GM23248 (cell line): ENCODE data around the gene TRPM2. TPM values are rescaled to one million over a fixed set of nuclear protein-coding genes. Genes with fewer than 3 reads are reported as not detected.

Experiments
- DNase-seq: peaks from one replicate; pipeline ENCODE4 v3.0.0-alpha.2; 2015
- H2AFZ ChIP-seq: fragments of 200-600 bp; sonication (generic); 2 replicates; pipeline ENCODE4 v1.6.1; 2016; ENCODE audit warnings: antibody characterized with exemption
- H3F3A ChIP-seq: fragments of 200-600 bp; sonication (generic); 2 replicates; pipeline ENCODE4 v1.6.1; 2016; ENCODE audit warnings: mild to moderate bottlenecking, antibody characterized with exemption, mixed run types; ENCODE audit not compliant: insufficient read depth
- H3K27ac ChIP-seq: fragments of 200-600 bp; sonication (generic); 2 replicates; pipeline ENCODE4 v1.5.1; 2016; ENCODE audit warnings: mild to moderate bottlenecking
- H3K27me3 ChIP-seq: fragments of 200-600 bp; sonication (generic); replicated peaks from 2 replicates; pipeline ENCODE4 v1.6.1; 2016; ENCODE audit warnings: mild to moderate bottlenecking; ENCODE audit not compliant: insufficient read depth
- H3K36me3 ChIP-seq: fragments of 200-600 bp; sonication (generic); 2 replicates; pipeline ENCODE4 v1.6.1; 2016; ENCODE audit warnings: low read depth, mild to moderate bottlenecking
- H3K4me1 ChIP-seq: fragments of 200-600 bp; sonication (generic); 2 replicates; pipeline ENCODE4 v1.6.1; 2016; ENCODE audit warnings: mild to moderate bottlenecking; ENCODE audit not compliant: insufficient read depth
- H3K4me2 ChIP-seq: fragments of 200-600 bp; sonication (generic); one replicate; pipeline ENCODE4 v1.6.1; 2016; ENCODE audit warnings: mild to moderate bottlenecking; ENCODE audit not compliant: unreplicated experiment
- H3K4me3 ChIP-seq: fragments of 200-600 bp; sonication (generic); 2 replicates; pipeline ENCODE4 v1.5.1; 2016; ENCODE audit warnings: mild to moderate bottlenecking
- H3K79me2 ChIP-seq: fragments of 200-600 bp; sonication (generic); 2 replicates; pipeline ENCODE4 v1.6.1; 2016; ENCODE audit warnings: mild to moderate bottlenecking; ENCODE audit not compliant: insufficient read depth
- H3K9ac ChIP-seq: fragments of 200-600 bp; sonication (generic); 2 replicates; pipeline ENCODE4 v1.6.1; 2016; ENCODE audit warnings: mild to moderate bottlenecking
- H3K9me2 ChIP-seq: fragments of 200-600 bp; sonication (generic); 2 replicates; pipeline ENCODE4 v1.6.1; 2016; ENCODE audit warnings: mixed run types, mild to moderate bottlenecking, moderate library complexity; ENCODE audit not compliant: insufficient read depth
- H3K9me3 ChIP-seq: fragments of 200-600 bp; sonication (generic); one replicate; pipeline ENCODE4 v1.6.1; 2017; ENCODE audit warnings: low read depth
- H4K20me1 ChIP-seq: fragments of 200-600 bp; sonication (generic); 2 replicates; pipeline ENCODE4 v1.6.0; 2016; ENCODE audit not compliant: insufficient read depth
- EZH2 ChIP-seq: fragments of 200-600 bp; sonication (generic); IDR thresholded peaks from 2 replicates; pipeline ENCODE4 v1.6.1; 2018; ENCODE audit warnings: antibody characterized with exemption, mild to moderate bottlenecking; ENCODE audit not compliant: insufficient read depth, poor library complexity, severe bottlenecking
- EZH2phosphoT487 ChIP-seq: fragments of 200-600 bp; sonication (generic); IDR thresholded peaks from 2 replicates; pipeline ENCODE4 v1.6.1; 2018; ENCODE audit warnings: antibody characterized with exemption, moderate library complexity, mild to moderate bottlenecking, low read depth; ENCODE audit not compliant: insufficient read depth
- WGBS, 2 experiments: methylation state at CpG; one replicate each; pipeline ENCODE4 v1.1.6; 2015 to 2017; ENCODE audit warnings: low lambda C conversion rate in 2 of 2, low coverage in 1 of 2; ENCODE audit errors: missing lambda C conversion rate in 2 of 2; 5-methylcytosine and 5-hydroxymethylcytosine counted together
- in situ Hi-C: fragments of 300-500 bp; cut with MboI; formaldehyde crosslinking; loops from 2 replicates; pipeline ENCODE4 v1.15.0; 2020
- polyA plus RNA-seq: library from polyadenylated mRNA; unstranded; fragments of >200 nt; fragmentation: Nextera tagmentation; extraction: Ambion mirVana; gene quantifications from 2 replicates; pipeline ENCODE4 v1.2.1, GENCODE V29; 2016
- total RNA-seq: library from RNA; depleted of rRNA; stranded (reverse); fragments of >200 nt; shearing (Covaris generic); gene quantifications from 2 replicates; pipeline ENCODE4 v1.2.3, GENCODE V29; 2014

TRPM2 gene
- total and polyA plus RNA-seq, 2 experiments from 2014 or later = 0.22 TPM; not detected in 1

GRCh38 chr21:44376606-44377005 is 23.2 kb downstream of the TRPM2 start:
- no peaks in the 10 kb centered on the region for H3K9me2 ChIP-seq
- no peak overlapping the region for H3K4me2 ChIP-seq
- H3K9ac ChIP-seq = no peak overlapping the region
- H3K27me3 ChIP-seq = no peaks in the 10 kb centered on the region; the same call in 1 of the 2 replicates
- no peak for DNase-seq
- no peaks in the 10 kb centered on the region for H3K79me2 ChIP-seq
- TF ChIP-seq EZH2 = no peak
- no peak for TF ChIP-seq EZH2phosphoT487
- no peaks in the 10 kb centered on the region for H3K4me1 ChIP-seq
- in situ Hi-C loops = no loop called here
- no peaks in the 10 kb centered on the region for H3K9me3 ChIP-seq
- no peak overlapping the region for H3K4me3 ChIP-seq
- H3K36me3 ChIP-seq = no peaks in the 10 kb centered on the region
- no peak overlapping the region for H2AFZ ChIP-seq
- H3K27ac ChIP-seq = no peak overlapping the region
- 48 to 50% methylated on average over 9 of the region's 9 CpGs for WGBS, 2 experiments
- no peaks in the 10 kb centered on the region for H3F3A ChIP-seq
- no peaks in the 10 kb centered on the region for H4K20me1 ChIP-seq

- H3K4me3 ChIP-seq = no peak overlapping the region
- H3K79me2 ChIP-seq = no peaks in the 10 kb centered on the region
- no peaks in the 10 kb centered on the region for H4K20me1 ChIP-seq
- no peaks in the 10 kb centered on the region for H3K9me3 ChIP-seq
- DNase-seq = no peak
- H3K36me3 ChIP-seq = no peaks in the 10 kb centered on the region
- no peaks in the 10 kb centered on the region; the same call in 1 of the 2 replicates for H3K27me3 ChIP-seq
- H3K4me1 ChIP-seq = no peaks in the 10 kb centered on the region
- TF ChIP-seq EZH2 (no peak), EZH2phosphoT487 (no peak)
- WGBS, 2 experiments = 48 to 49% methylated on average over 22 to 24 of the region's 24 CpGs
- no peak overlapping the region for H3K27ac ChIP-seq
- H3K9me2 ChIP-seq = no peaks in the 10 kb centered on the region
- no peaks in the 10 kb centered on the region for H3F3A ChIP-seq
- H2AFZ ChIP-seq = no peak overlapping the region
- H3K4me2 ChIP-seq = no peak overlapping the region
- in situ Hi-C loops = no loop called here
- no peak overlapping the region for H3K9ac ChIP-seq
Observed at GRCh38 chr21:44377201-44377921, 23.9 kb downstream of the TRPM2 start.

GRCh38 chr21:44377922-44378645 is 24.7 kb downstream of the TRPM2 start:
- in situ Hi-C loops = no loop called here
- H3K4me2 ChIP-seq = no peak overlapping the region
- no peaks in the 10 kb centered on the region for H3K36me3 ChIP-seq
- H3K9me2 ChIP-seq = no peaks in the 10 kb centered on the region
- H3K79me2 ChIP-seq = no peaks in the 10 kb centered on the region
- H3K9ac ChIP-seq = no peak overlapping the region
- no peak for DNase-seq
- no peak overlapping the region for H2AFZ ChIP-seq
- H3K27me3 ChIP-seq = no peaks in the 10 kb centered on the region; the same call in 1 of the 2 replicates
- no peaks in the 10 kb centered on the region for H4K20me1 ChIP-seq
- H3K4me3 ChIP-seq = no peak overlapping the region
- H3F3A ChIP-seq = no peaks in the 10 kb centered on the region
- TF ChIP-seq EZH2 = no peak
- no peak for TF ChIP-seq EZH2phosphoT487
- WGBS, 2 experiments = 37 to 44% methylated on average over 21 of the region's 22 CpGs
- no peaks in the 10 kb centered on the region for H3K9me3 ChIP-seq
- H3K27ac ChIP-seq = no peak overlapping the region
- no peaks in the 10 kb centered on the region for H3K4me1 ChIP-seq

GRCh38 chr21:44378646-44379514 is 25.5 kb downstream of the TRPM2 start:
- 60 to 61% methylated on average over 31 to 32 of the region's 34 CpGs for WGBS, 2 experiments
- Histone ChIP-seq H3K4me1 (no peaks in the 10 kb centered on the region), H3F3A (no peaks in the 10 kb centered on the region), H3K79me2 (no peaks in the 10 kb centered on the region), H2AFZ (no peak overlapping the region), H3K4me3 (no peak overlapping the region), H3K4me2 (no peak overlapping the region), H3K9ac (no peak overlapping the region), H3K9me3 (no peaks in the 10 kb centered on the region), H3K36me3 (no peaks in the 10 kb centered on the region), H3K27me3 (no peaks in the 10 kb centered on the region; the same call in 1 of the 2 replicates), H3K27ac (no peak overlapping the region), H3K9me2 (no peaks in the 10 kb centered on the region), H4K20me1 (no peaks in the 10 kb centered on the region)
- in situ Hi-C loops = no loop called here
- DNase-seq = no peak
- TF ChIP-seq EZH2 = no peak
- no peak for TF ChIP-seq EZH2phosphoT487
